HPDE6-E6E7 (cell line): Measurements from ENCODE around the gene SCGB2B2.
"Not testable (repeated sequence)": the region's sequence is repeated elsewhere in the genome, so short reads cannot be mapped to it uniquely, and the experiment has no call there.

ENCODE experiments used
- DNase-seq: peaks from one replicate; pipeline ENCODE4 v3.0.0; 2011; ENCODE audit warnings: missing footprints; ENCODE audit errors: extremely low spot score

Gene SCGB2B2

GRCh38 chr19:34676697-34677385 lies at the start of gene SCGB2B2:
SCGB2B2 (minus strand) TSS chr19:34677159; CDS start chr19:34594563, 82,596 bp downstream.
- peak; percentile 50 for DNase-seq

- DNase-seq = no peak
Observed at GRCh38 chr19:34725400-34725799, 48.4 kb upstream of the SCGB2B2 start.

GRCh38 chr19:34722353-34722752 lies 45.4 kb upstream of the SCGB2B2 start:
- DNase-seq = no peak

- no peak for DNase-seq
Observed at GRCh38 chr19:34715357-34715756, 38.4 kb upstream of the SCGB2B2 start.

- DNase-seq = no peak
Observed at GRCh38 chr19:34713262-34713637, 36.3 kb upstream of the SCGB2B2 start.

GRCh38 chr19:34712395-34713261 lies 35.7 kb upstream of the SCGB2B2 start:
- peak; percentile 46 for DNase-seq

GRCh38 chr19:34711890-34712289 lies 34.9 kb upstream of the SCGB2B2 start:
- no peak for DNase-seq

- no peak for DNase-seq
Observed at GRCh38 chr19:34707661-34708060, 30.7 kb upstream of the SCGB2B2 start.

GRCh38 chr19:34692549-34692948 lies 15.6 kb upstream of the SCGB2B2 start:
- no peak for DNase-seq

- DNase-seq = no peak
Observed at GRCh38 chr19:34690372-34690771, 13.4 kb upstream of the SCGB2B2 start.

GRCh38 chr19:34688592-34688991 lies 11.6 kb upstream of the SCGB2B2 start:
- DNase-seq = no peak

GRCh38 chr19:34687348-34687747 lies 10.4 kb upstream of the SCGB2B2 start:
- no peak for DNase-seq

- no peak for DNase-seq
Observed at GRCh38 chr19:34686455-34686854, 9.5 kb upstream of the SCGB2B2 start.

GRCh38 chr19:34685266-34685665 lies 8.3 kb upstream of the SCGB2B2 start:
- DNase-seq = not testable (repeated sequence)

GRCh38 chr19:34681478-34681877 lies 4.5 kb upstream of the SCGB2B2 start:
- DNase-seq = no peak

- no peak for DNase-seq
Observed at GRCh38 chr19:34678421-34678820, 1.5 kb upstream of the SCGB2B2 start.

- DNase-seq = no peak
Observed at GRCh38 chr19:34678085-34678412, 1.1 kb upstream of the SCGB2B2 start.

GRCh38 chr19:34677386-34678084 lies 576 bp upstream of the SCGB2B2 start, which contains the start of gene ZNF302:
ZNF302 (plus strand) TSS chr19:34677678; CDS start chr19:34678805, 1,127 bp downstream.
- DNase-seq = peak; percentile 97

- DNase-seq = no peak
Observed at GRCh38 chr19:34675919-34676318, 1.0 kb downstream of the SCGB2B2 start.

GRCh38 chr19:34675250-34675649 lies 1.7 kb downstream of the SCGB2B2 start:
- no peak for DNase-seq

- DNase-seq = no peak
Observed at GRCh38 chr19:34673590-34673989, 3.4 kb downstream of the SCGB2B2 start.

- DNase-seq = no peak
Observed at GRCh38 chr19:34671972-34672371, 5.0 kb downstream of the SCGB2B2 start.
